SK-N-MC (cell line): ENCODE results near the gene ASB15.

ENCODE experiments used
- DNase-seq: peaks from one replicate; pipeline ENCODE4 v3.0.0-alpha.2; 2011; ENCODE audit warnings: low read depth, low spot score
- H3K27ac ChIP-seq: fragments of 200-600 bp; sonication (generic); 2 replicates; pipeline ENCODE4 v1.5.1; 2016; ENCODE audit warnings: mixed run types
- H3K36me3 ChIP-seq: fragments of 200-600 bp; sonication (generic); 2 replicates; pipeline ENCODE4 v1.6.1; 2017; ENCODE audit warnings: antibody characterized with exemption, low read length, mixed read lengths; ENCODE audit not compliant: insufficient read depth
- H3K4me3 ChIP-seq: fragments of 200-600 bp; sonication (generic); 2 replicates; pipeline ENCODE4 v1.5.1; 2016
- H3K9ac ChIP-seq: fragments of 200-600 bp; sonication (generic); 2 replicates; pipeline ENCODE4 v1.8.0; 2017; ENCODE audit warnings: mixed run types, mixed read lengths; ENCODE audit not compliant: insufficient read length
- H3K9me3 ChIP-seq: fragments of 200-600 bp; sonication (generic); 2 replicates; pipeline ENCODE4 v1.6.1; 2017; ENCODE audit warnings: low read depth, mild to moderate bottlenecking, antibody characterized with exemption, low read length, moderate library complexity, mixed read lengths
- EZH2 ChIP-seq: fragments of 200-600 bp; sonication (generic); IDR thresholded peaks from one replicate; pipeline ENCODE4 v1.6.1; 2017; ENCODE audit warnings: antibody characterized with exemption
- FOXP2 ChIP-seq: optimal IDR thresholded peaks from 2 replicates; pipeline ENCODE3; 2011; ENCODE audit warnings: mild to moderate bottlenecking, moderate library complexity; ENCODE audit not compliant: insufficient read depth; ENCODE audit errors: extremely low read length, control extremely low read depth
- POLR2AphosphoS5 ChIP-seq: IDR thresholded peaks from 2 replicates; pipeline ENCODE4 v1.6.1; 2012; ENCODE audit warnings: mild to moderate bottlenecking, low read depth, low read length, borderline replicate concordance

ASB15 gene

GRCh38 chr7:123674399-123675180 is 73.0 kb downstream of the ASB15 start:
- no peak for DNase-seq
- TF ChIP-seq EZH2 (no peak), POLR2AphosphoS5 (no peak), FOXP2 (no peak)
- no peaks in the 10 kb centered on the region for H3K9me3 ChIP-seq

GRCh38 chr7:123675181-123675473 is 73.5 kb downstream of the ASB15 start:
- no peak for DNase-seq

More at GRCh38 chr7:123674399-123675180, 73.0 kb downstream of the ASB15 start:
- Histone ChIP-seq H3K9ac (no peak overlapping the region), H3K36me3 (0 out of 2 replicates have a peak, but pooled peaks cover 3% of the 10 kb centered on the region), H3K27ac (peak overlapping the region; percentile 63), H3K4me3 (no peak overlapping the region)

GRCh38 chr7:123677061-123677715 is 75.6 kb downstream of the ASB15 start:
- H3K9me3 ChIP-seq: no peaks in the 10 kb centered on the region
- H3K27ac ChIP-seq: no peak overlapping the region
- peaks cover 23% of the 10 kb centered on the region for H3K36me3 ChIP-seq
- H3K9ac ChIP-seq: no peak overlapping the region
- DNase-seq: no peak
- H3K4me3 ChIP-seq: no peak overlapping the region
- TF ChIP-seq EZH2 (no peak), FOXP2 (no peak), POLR2AphosphoS5 (no peak)

More at GRCh38 chr7:123675181-123675473, 73.5 kb downstream of the ASB15 start:
- Histone ChIP-seq H3K4me3 (no peak overlapping the region), H3K27ac (peak overlapping the region; percentile 63), H3K36me3 (0 out of 2 replicates have a peak, but pooled peaks cover 6% of the 10 kb centered on the region), H3K9ac (no peak overlapping the region), H3K9me3 (no peaks in the 10 kb centered on the region)
- no peak for TF ChIP-seq EZH2
- no peak for TF ChIP-seq FOXP2
- TF ChIP-seq POLR2AphosphoS5: no peak

GRCh38 chr7:123679614-123680013 is 78.0 kb downstream of the ASB15 start:
- Histone ChIP-seq H3K4me3 (no peak overlapping the region), H3K27ac (no peak overlapping the region), H3K9me3 (no peaks in the 10 kb centered on the region), H3K9ac (no peak overlapping the region), H3K36me3 (peaks cover 35% of the 10 kb centered on the region)
- no peak for DNase-seq
- TF ChIP-seq EZH2: no peak
- no peak for TF ChIP-seq FOXP2
- no peak for TF ChIP-seq POLR2AphosphoS5

- TF ChIP-seq EZH2: no peak
- TF ChIP-seq POLR2AphosphoS5: no peak
- TF ChIP-seq FOXP2: no peak
- H3K9me3 ChIP-seq: no peaks in the 10 kb centered on the region
- peaks cover 39% of the 10 kb centered on the region for H3K36me3 ChIP-seq
- no peak overlapping the region for H3K4me3 ChIP-seq
- DNase-seq: no peak
- no peak overlapping the region for H3K9ac ChIP-seq
- no peak overlapping the region for H3K27ac ChIP-seq
Observed at GRCh38 chr7:123680580-123680979, 79.0 kb downstream of the ASB15 start.

GRCh38 chr7:123681561-123681960 is 79.9 kb downstream of the ASB15 start:
- DNase-seq: no peak
- Histone ChIP-seq H3K9me3 (no peaks in the 10 kb centered on the region), H3K9ac (no peak overlapping the region), H3K36me3 (peaks cover 39% of the 10 kb centered on the region), H3K27ac (no peak overlapping the region), H3K4me3 (no peak overlapping the region)
- TF ChIP-seq EZH2 (no peak), FOXP2 (no peak), POLR2AphosphoS5 (no peak)

- TF ChIP-seq POLR2AphosphoS5: no peak
- TF ChIP-seq FOXP2: no peak
- no peak for TF ChIP-seq EZH2
- Histone ChIP-seq H3K36me3 (peaks cover 39% of the 10 kb centered on the region), H3K9me3 (no peaks in the 10 kb centered on the region), H3K4me3 (0 out of 2 replicates have a peak overlapping the region, but pooled peaks have one; percentile 1), H3K9ac (no peak overlapping the region), H3K27ac (peak overlapping the region; percentile 52; the same call in 1 of the 2 replicates)
- DNase-seq: peak; percentile 35
Observed at GRCh38 chr7:123682690-123683089, 81.1 kb downstream of the ASB15 start.

GRCh38 chr7:123687161-123687560 is 85.5 kb downstream of the ASB15 start:
- peaks cover 55% of the 10 kb centered on the region for H3K36me3 ChIP-seq

GRCh38 chr7:123687727-123688126 is 86.1 kb downstream of the ASB15 start:
- H3K9me3 ChIP-seq: no peaks in the 10 kb centered on the region
- H3K36me3 ChIP-seq: peaks cover 60% of the 10 kb centered on the region
- H3K4me3 ChIP-seq: no peak overlapping the region
- DNase-seq: no peak
- no peak for TF ChIP-seq FOXP2
- TF ChIP-seq EZH2: no peak
- no peak for TF ChIP-seq POLR2AphosphoS5
- H3K9ac ChIP-seq: no peak overlapping the region
- H3K27ac ChIP-seq: no peak overlapping the region

More at GRCh38 chr7:123687161-123687560, 85.5 kb downstream of the ASB15 start:
- no peak overlapping the region for H3K27ac ChIP-seq
- H3K9ac ChIP-seq: no peak overlapping the region
- no peak for TF ChIP-seq FOXP2
- no peak for TF ChIP-seq POLR2AphosphoS5
- no peak for TF ChIP-seq EZH2
- DNase-seq: no peak
- no peak overlapping the region for H3K4me3 ChIP-seq
- no peaks in the 10 kb centered on the region for H3K9me3 ChIP-seq
